NCI-H2227 (cell line): ENCODE data around the gene WNT7A.

Experiments used
- DNase-seq: peaks from one replicate; lab custom pipeline; 2025; ENCODE audit not compliant: unreplicated experiment; lab: John Stamatoyannopoulos, UW

Gene WNT7A

DNA sequence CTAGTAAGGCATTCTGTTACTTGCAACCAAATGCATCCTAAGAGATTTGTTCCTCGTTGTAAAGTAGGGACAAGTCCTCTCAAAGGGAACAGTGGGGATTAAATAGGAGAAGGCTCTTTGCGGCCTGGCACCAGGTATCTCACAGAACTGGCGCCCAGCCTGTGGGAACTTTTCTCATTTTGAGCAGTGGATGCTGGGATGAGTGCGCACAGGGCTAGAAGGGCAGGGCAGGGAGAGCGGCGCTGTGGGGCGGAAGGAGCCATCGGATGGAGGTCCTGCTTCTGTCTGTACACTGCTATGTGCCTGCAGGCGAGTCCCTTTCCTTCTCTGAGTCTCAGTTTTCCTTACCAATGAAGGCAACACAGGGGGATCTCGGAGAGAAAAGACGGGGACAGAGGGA is 50.6 kb downstream of the WNT7A start:
- no peak for DNase-seq

DNA sequence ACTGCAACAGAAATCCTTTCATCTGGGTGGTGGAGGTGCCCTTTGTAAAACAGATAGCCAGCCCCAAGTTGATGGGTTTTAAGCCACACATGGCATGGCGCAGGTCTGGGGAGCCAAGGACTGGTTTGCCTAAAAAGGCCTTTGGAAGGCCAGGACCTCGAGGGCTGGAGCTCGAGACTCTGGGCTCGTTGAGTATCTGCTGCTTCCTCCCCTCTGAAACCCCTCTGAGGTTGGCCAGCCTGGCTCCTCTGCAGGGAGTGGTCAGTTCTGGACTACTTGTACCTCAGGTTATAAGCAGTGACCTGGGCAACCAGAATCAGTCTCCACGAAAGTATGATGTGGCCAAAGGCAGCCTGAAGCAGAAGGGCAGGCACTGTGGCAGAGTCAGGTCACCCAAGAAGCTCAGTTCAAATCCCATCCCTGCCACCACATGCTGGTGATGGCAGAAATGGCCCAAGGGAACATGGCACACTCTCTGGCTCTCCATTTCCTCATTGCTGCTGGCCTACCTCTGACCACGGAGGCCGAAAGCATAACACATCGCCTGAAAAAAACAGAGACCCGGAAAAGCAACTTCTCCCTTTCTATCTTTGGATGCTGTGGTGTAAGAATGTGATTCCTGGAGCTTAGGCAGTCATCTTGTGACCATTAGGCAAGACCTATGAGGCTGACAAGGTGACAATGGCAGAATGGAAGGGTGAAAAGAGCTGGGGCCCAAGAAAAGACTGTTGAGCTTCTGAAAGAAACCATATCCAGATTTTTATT is 51.2 kb downstream of the WNT7A start:
- DNase-seq = no peak

- no peak for DNase-seq
Observed at GRCh38 chr3:13827699-13828098, 52.2 kb downstream of the WNT7A start.

DNA sequence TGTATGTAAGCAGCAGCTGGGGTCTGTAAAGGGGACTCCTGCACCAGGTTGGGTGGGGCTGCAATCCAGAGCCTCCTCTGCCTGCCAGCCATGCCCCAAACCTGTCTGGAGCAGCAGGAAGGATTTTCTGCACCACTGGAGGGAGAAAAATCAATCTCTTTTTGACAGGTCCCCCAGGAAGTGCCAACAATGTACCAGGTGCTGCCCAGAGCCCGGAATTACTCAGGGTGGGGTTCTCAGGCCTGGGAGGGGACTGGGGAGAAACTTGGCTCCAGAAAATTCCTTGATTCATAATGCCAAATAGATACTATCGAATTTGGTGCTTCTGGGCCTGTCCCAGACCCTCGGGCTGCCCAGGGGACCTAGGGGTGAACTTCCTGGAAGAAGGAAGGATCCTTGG is 52.6 kb downstream of the WNT7A start:
- DNase-seq = no peak

- no peak for DNase-seq
Observed at GRCh38 chr3:13826672-13827071, 53.2 kb downstream of the WNT7A start.

DNA sequence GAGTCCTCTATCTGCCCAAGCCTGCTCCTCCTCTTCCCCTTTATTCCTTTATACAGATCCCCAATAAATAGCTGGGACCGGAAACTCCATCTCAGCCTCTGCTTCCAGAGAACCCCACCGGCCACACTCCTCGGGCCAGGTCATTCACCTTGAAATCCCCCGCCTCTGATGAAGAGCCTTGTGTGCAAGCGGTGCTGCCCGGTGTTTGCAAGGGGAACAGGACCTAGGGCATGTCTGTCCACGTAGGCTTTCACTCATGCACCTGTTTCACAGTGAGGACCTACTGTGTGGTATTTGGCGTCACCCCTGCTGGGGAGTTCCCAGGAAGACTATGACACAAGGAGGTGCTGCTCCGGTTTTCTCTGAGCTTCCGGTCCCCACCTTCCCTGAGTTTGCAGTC is 54.0 kb downstream of the WNT7A start:
- DNase-seq = no peak

GRCh38 chr3:13825311-13825579 is 54.6 kb downstream of the WNT7A start:
- no peak for DNase-seq

DNA sequence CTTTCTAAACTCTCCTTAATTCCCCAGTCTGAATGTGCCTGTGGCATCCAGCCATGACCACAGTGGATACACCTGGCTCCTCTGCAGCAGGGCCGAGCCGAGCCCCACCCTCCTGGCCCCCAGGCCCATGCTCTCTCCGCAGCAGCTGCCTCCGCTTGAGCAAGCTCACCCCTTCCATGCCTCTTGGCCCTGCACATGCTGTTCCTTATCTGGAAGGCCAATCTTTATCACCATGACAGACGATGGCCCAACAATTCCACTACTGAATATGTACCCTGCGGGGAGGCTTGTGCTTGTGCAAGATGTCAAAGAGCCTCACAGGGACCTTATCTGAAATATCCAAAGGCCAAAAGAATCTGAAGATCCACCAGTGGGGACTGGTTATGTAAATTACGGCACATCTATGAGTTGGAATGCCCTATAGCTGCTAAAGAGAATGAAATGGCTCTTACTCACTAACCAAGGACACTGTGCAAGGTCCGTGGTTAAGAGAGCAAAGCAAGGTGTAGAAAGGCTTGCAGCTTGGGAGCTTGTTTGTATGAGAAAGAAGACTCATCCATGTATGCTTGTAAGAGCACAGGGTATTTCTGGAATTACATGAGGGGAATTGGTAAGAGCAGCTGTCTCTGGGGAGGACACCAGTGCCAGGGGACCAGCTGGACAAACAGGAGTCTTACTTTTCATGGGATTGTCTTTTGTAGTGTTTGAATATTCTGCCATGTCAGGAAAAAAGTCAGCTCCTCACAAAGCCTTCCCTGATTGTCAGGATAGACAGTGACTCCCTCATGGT is 55.2 kb downstream of the WNT7A start:
- DNase-seq = no peak

DNA sequence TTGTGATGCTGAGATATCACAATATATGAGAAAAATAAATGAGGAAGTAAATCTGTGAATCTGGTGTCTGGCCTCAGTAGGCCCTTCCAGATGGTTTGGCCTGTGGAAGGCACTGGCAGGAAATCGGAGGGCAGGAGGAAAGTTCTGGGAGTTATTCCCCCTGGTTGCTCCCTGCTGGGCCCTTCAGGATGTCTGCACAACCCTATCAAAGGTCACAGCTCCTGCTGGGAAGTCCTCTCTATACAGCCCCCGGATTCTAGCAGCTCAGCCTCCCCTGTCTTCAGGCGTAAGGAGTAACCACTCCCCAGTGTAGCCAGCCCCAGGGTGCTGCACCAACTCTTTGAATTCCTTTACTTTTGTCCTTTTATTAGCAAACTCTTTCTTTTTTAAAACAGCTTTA is 56.2 kb downstream of the WNT7A start:
- DNase-seq = no peak

DNA sequence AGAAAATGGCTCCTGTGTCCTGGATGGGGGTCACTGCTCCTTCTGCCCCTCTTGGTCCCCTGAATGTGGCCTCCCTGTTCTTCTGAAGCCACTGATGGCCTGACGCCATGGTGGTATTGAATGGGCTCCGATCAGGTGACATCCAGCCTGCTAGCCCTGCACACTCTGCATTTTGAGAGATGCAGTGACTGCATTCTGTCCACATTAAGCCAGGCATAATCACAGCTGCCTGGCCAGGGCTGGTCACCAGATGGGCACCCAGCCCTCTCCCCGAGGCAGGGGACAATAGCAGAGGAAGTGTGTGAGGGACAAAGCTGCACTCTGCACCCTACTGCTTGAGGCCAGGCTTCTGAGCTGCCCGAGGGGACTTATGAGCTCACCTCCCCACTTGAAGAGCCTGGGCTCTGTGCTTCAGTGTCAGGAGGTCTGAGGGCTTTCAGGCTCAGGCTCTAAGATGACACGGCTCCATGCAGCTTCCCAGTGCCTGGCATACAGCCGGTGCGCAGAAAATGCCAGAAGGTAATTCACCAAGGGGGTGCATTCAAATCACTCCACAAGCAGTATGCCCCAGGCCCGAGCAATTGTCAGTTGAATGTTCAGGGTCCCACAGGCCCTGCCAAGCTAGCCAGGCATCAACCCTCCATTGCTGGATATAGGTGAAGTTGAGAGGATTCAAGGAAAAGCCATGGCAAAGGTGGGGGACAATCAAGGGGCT is 56.8 kb downstream of the WNT7A start:
- DNase-seq = no peak

DNA sequence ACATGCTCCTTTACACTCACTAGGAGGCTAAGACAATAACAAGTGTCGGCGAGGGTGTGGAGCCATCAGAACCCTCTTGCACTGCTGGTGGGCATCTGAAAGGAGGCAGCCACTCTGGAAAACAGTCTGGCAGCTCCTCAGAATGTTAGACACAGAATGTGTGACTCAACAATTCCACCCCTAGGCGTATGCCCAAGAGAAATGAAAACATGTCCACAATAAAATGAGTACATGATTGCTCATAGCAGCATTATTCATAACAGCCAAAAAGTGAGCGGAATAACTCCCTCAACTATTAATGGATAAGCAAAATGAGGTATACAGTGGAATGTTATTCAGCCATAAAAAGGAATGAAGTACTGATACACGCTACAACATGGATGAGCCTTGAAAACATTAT is 57.8 kb downstream of the WNT7A start:
- no peak for DNase-seq

- DNase-seq = no peak
Observed at GRCh38 chr3:13821126-13821525, 58.7 kb downstream of the WNT7A start.

DNA sequence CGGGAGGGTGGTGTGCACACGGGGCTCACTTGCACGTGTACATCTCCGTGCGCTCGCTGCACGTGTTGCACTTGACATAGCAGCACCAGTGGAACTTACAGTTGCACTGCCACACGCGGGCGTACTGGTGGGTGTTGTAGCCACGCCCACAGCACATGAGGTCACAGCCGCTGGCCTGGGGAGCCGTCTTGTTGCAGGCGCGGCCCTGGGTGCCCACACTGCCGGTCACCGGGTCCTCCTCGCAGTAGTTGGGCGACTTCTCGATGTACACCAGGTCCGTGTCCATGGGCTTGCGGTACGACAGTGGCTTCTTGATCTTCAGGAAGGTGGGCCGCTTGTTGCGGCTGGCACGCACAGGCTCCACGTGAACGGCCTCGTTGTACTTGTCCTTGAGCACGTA is 61.0 kb downstream of the WNT7A start:
- DNase-seq = no peak

- no peak for DNase-seq
Observed at GRCh38 chr3:13815088-13815683, 64.7 kb downstream of the WNT7A start.

GRCh38 chr3:13812034-13812471 is 67.8 kb downstream of the WNT7A start:
- DNase-seq = no peak

- no peak for DNase-seq
Observed at GRCh38 chr3:13811614-13812013, 68.3 kb downstream of the WNT7A start.

DNA sequence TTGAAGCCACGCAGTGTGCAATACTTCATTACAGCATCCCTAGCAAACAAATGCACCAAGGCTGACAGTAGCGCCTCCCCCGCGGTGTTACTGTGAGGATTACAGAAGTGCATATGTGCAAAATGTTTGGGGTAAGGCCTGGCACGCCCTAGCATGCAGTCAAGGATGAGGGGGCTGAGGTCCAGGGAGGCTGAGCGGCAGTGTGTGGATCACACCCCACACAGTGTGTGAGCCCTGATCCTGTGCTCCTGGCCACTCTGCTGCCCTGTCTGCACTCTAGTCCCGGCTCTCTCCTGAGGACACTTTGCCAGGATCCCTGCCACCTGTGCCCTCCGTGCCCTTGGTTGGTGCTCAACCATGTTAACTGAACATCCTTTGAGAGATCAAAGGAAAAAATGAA is 71.3 kb downstream of the WNT7A start:
- no peak for DNase-seq

- DNase-seq = no peak
Observed at GRCh38 chr3:13801361-13802204, 78.3 kb downstream of the WNT7A start.

GRCh38 chr3:13800064-13800463 is 79.8 kb downstream of the WNT7A start:
- DNase-seq = no peak

GRCh38 chr3:13798401-13798800 is 81.5 kb downstream of the WNT7A start:
- no peak for DNase-seq
